Endodermal cell (in vitro differentiated cells): Measurements from ENCODE around the gene OR1C1. TPM values are rescaled to one million over a fixed set of nuclear protein-coding genes. Genes with fewer than 3 reads are reported as not detected.
"Not testable (repeated sequence)": the region's sequence is repeated elsewhere in the genome, so short reads cannot be mapped to it uniquely, and the experiment has no call there.

Experiments used
- DNase-seq: peaks from one replicate; pipeline ENCODE4 v3.0.0-alpha.2; 2017
- H3K27ac ChIP-seq: 2 replicates; pipeline ENCODE4 v1.5.1; 2013; ENCODE audit warnings: mild to moderate bottlenecking, low read depth, low read length, moderate library complexity
- H3K27me3 ChIP-seq: 2 replicates; pipeline ENCODE4 v1.6.1; 2013; ENCODE audit warnings: mild to moderate bottlenecking, low read length, moderate library complexity; ENCODE audit not compliant: insufficient read depth, control insufficient read depth, poor library complexity, severe bottlenecking
- H3K36me3 ChIP-seq: 2 replicates; pipeline ENCODE4 v1.7.0; 2013; ENCODE audit warnings: mild to moderate bottlenecking, low read length, moderate library complexity; ENCODE audit not compliant: control insufficient read depth, insufficient read depth
- H3K4me1 ChIP-seq: one replicate; pipeline ENCODE4 v1.7.0; 2013; ENCODE audit warnings: low read length; ENCODE audit not compliant: control insufficient read depth, insufficient read depth
- H3K4me3 ChIP-seq: 2 replicates; pipeline ENCODE4 v1.5.1; 2013; ENCODE audit warnings: mild to moderate bottlenecking, low read length, moderate library complexity
- H3K9ac ChIP-seq: 2 replicates; pipeline ENCODE4 v1.6.1; 2013; ENCODE audit warnings: mild to moderate bottlenecking, low read length, moderate library complexity; ENCODE audit not compliant: poor library complexity, severe bottlenecking; ENCODE audit errors: extremely low read depth
- H3K9me3 ChIP-seq: 2 replicates; pipeline ENCODE4 v1.6.1; 2013; ENCODE audit warnings: mild to moderate bottlenecking, low read length, moderate library complexity; ENCODE audit not compliant: control insufficient read depth
- H3K27ac Mint-ChIP-seq: 2 replicates; pipeline ENCODE4 v1.8.0; 2020; ENCODE audit warnings: mixed read lengths
- H3K27me3 Mint-ChIP-seq: 2 replicates; pipeline ENCODE4 v1.8.0; 2021; ENCODE audit warnings: mild to moderate bottlenecking, mixed read lengths; ENCODE audit not compliant: insufficient read depth
- H3K36me3 Mint-ChIP-seq: 2 replicates; pipeline ENCODE4 v1.8.0; 2020; ENCODE audit warnings: low read depth, mixed read lengths
- H3K4me1 Mint-ChIP-seq: 2 replicates; pipeline ENCODE4 v1.8.0; 2020; ENCODE audit warnings: mixed read lengths
- H3K4me3 Mint-ChIP-seq: 2 replicates; pipeline ENCODE4 v1.8.0; 2020; ENCODE audit warnings: mild to moderate bottlenecking, moderate library complexity, mixed read lengths
- H3K9me3 Mint-ChIP-seq: 2 replicates; pipeline ENCODE4 v1.8.0; 2020; ENCODE audit warnings: mild to moderate bottlenecking, mixed read lengths
- CTCF ChIP-seq: fragments of 200-600 bp; sonication (generic); conservative IDR thresholded peaks from 2 replicates; pipeline ENCODE4 v1.5.0; 2021; ENCODE audit warnings: antibody characterized with exemption, mild to moderate bottlenecking
- WGBS, 2 experiments: methylation state at CpG; one replicate each; pipeline versions ENCODE4 v1.1.5 to v1.1.7; 2013; ENCODE audit warnings: missing lambda C conversion rate in 2 of 2, mixed read lengths in 1 of 2; ENCODE audit not compliant: insufficient coverage in 1 of 2, insufficient read length in 1 of 2; 5-methylcytosine and 5-hydroxymethylcytosine counted together
- long read RNA-seq, 4 experiments: library from polyadenylated mRNA in 2 of 4; library from RNA in 1 of 4; library from capped mRNA in 1 of 4; stranded (forward) in 3 of 4; unstranded in 1 of 4; transcript quantifications; one replicate each; pipeline ENCODE4 v2.0.0, GENCODE V29; 2020 to 2021; ENCODE audit warnings: inconsistent platforms in 1 of 4
- polyA plus RNA-seq, 2 experiments: library from polyadenylated mRNA; stranded (reverse); fragments of 50-300 nt; gene quantifications; one replicate each; pipeline ENCODE4 v1.2.3, GENCODE V29; 2013
- total RNA-seq, 2 donors: library from RNA; stranded (reverse); fragmentation: NEBNext Ultra II Directional in 1 of 2; extraction: Animal tissue kit (Norgen Biotek cat#: 25700) in 1 of 2; gene quantifications; 2 replicates in 1 of 2; 3 replicates in 1 of 2; pipeline ENCODE4 v1.2.1, GENCODE V29; 2021

OR1C1 gene
- total RNA-seq, result not detected
- polyA plus RNA-seq (2013, experiment 1 of 2), result not detected
- polyA plus RNA-seq (2013, experiment 2 of 2), result not detected
- long read RNA-seq, experiment 1, result 0 reads
- long read RNA-seq, experiment 2, result 0 reads
- long read RNA-seq, experiment 3, result 0 reads
- long read RNA-seq, experiment 4, result 0 reads

GRCh38 chr1:247760456-247760855 lies at the start of gene OR1C1:
Gene OR1C1, minus strand, starts transcription at chr1:247760556. Its CDS starts 2,150 bp downstream, at chr1:247758406.
- no peaks in the 10 kb centered on the region for H3K36me3 Mint-ChIP-seq
- no peak within 1 kb of the TSS for H3K4me3 ChIP-seq
- TF ChIP-seq CTCF, result no peak
- H3K27ac ChIP-seq, result no peak within 1 kb of the TSS
- peaks cover 30% of the 10 kb centered on the region for H3K9me3 Mint-ChIP-seq
- no peak within 1 kb of the TSS for H3K9ac ChIP-seq
- DNase-seq, result no peak
- no peaks in the 10 kb centered on the region for H3K36me3 ChIP-seq
- 85 to 100% methylated on average over 3 of the region's 3 CpGs for WGBS, 2 experiments
- no peaks in the 10 kb centered on the region for H3K27me3 ChIP-seq
- no peaks in the 10 kb centered on the region for H3K4me1 ChIP-seq
- H3K4me1 Mint-ChIP-seq, result no peaks in the 10 kb centered on the region
- H3K27ac Mint-ChIP-seq, result no peak within 1 kb of the TSS
- H3K9me3 ChIP-seq, result peaks cover 74% of the 10 kb centered on the region
- no peaks in the 10 kb centered on the region for H3K27me3 Mint-ChIP-seq
- H3K4me3 Mint-ChIP-seq, result no peak within 1 kb of the TSS

- Histone ChIP-seq H3K9me3 (peaks cover 66% of the 10 kb centered on the region), H3K27ac (no peak overlapping the region), H3K9ac (no peak overlapping the region), H3K4me3 (no peak overlapping the region), H3K36me3 (no peaks in the 10 kb centered on the region), H3K4me1 (no peaks in the 10 kb centered on the region), H3K27me3 (no peaks in the 10 kb centered on the region)
- Mint-ChIP-seq H3K4me1 (no peaks in the 10 kb centered on the region), H3K27me3 (no peaks in the 10 kb centered on the region), H3K4me3 (no peak overlapping the region), H3K27ac (no peak overlapping the region), H3K36me3 (no peaks in the 10 kb centered on the region), H3K9me3 (peaks cover 47% of the 10 kb centered on the region)
- DNase-seq, result no peak
- TF ChIP-seq CTCF, result no peak
- 25 to 27% methylated on average over 2 of the region's 2 CpGs for WGBS, 2 experiments
These were observed 37.2 kb upstream of the OR1C1 start for GRCh38 chr1:247797518-247797917.

- Mint-ChIP-seq H3K27ac (no peak overlapping the region), H3K4me3 (no peak overlapping the region), H3K9me3 (peaks cover 36% of the 10 kb centered on the region), H3K4me1 (no peaks in the 10 kb centered on the region), H3K27me3 (no peaks in the 10 kb centered on the region), H3K36me3 (no peaks in the 10 kb centered on the region)
- no peak for DNase-seq
- Histone ChIP-seq H3K4me3 (no peak overlapping the region), H3K9me3 (peaks cover 63% of the 10 kb centered on the region), H3K27ac (no peak overlapping the region), H3K9ac (no peak overlapping the region), H3K4me1 (no peaks in the 10 kb centered on the region), H3K36me3 (no peaks in the 10 kb centered on the region), H3K27me3 (no peaks in the 10 kb centered on the region)
- TF ChIP-seq CTCF, result no peak
These were observed 9.2 kb upstream of the OR1C1 start for GRCh38 chr1:247769603-247770002.

- H3K9me3 ChIP-seq, result peaks cover 62% of the 10 kb centered on the region
- not testable (repeated sequence) for H3K4me1 ChIP-seq, H3K4me3 ChIP-seq, H3K27me3 ChIP-seq, H3K27me3 Mint-ChIP-seq, DNase-seq, H3K36me3 ChIP-seq, H3K36me3 Mint-ChIP-seq, H3K27ac ChIP-seq, H3K27ac Mint-ChIP-seq, H3K4me1 Mint-ChIP-seq, H3K9ac ChIP-seq, H3K4me3 Mint-ChIP-seq
- 91% methylated on average over 1 of the region's 1 CpG; no CpG with 5 or more reads in 1 of the 2 experiments for WGBS, 2 experiments
- H3K9me3 Mint-ChIP-seq, result peaks cover 38% of the 10 kb centered on the region
These were observed 6.0 kb downstream of the OR1C1 start for GRCh38 chr1:247754311-247754710.
